ENCODE data around the gene METTL21C.

The METTL21C gene

GRCh38 chr13:102678339-102679107, 16.3 kb downstream of the METTL21C start:
- DNase-seq (ENCODE audit: low spot score in 2 of 2) (no peak), ATAC-seq (replicated peaks; ENCODE audit: extremely low read depth, poor library complexity, severe bottlenecking) (no peak)
- Mint-ChIP-seq H3K36me3 (ENCODE audit: insufficient read depth) (peaks cover 42% of the 10 kb centered on the region), H3K9me3 (no peaks in the 10 kb centered on the region), H3K4me1 (peaks cover 12% of the 10 kb centered on the region), H3K27me3 (no peaks in the 10 kb centered on the region), H3K4me3 (no peak overlapping the region), H3K27ac (ENCODE audit: low read depth) (no peak overlapping the region)

- H3K4me1 Mint-ChIP-seq, result peaks cover 12% of the 10 kb centered on the region
- DNase-seq (ENCODE audit: low spot score in 2 of 2) (no peak), ATAC-seq (replicated peaks; ENCODE audit: extremely low read depth, poor library complexity, severe bottlenecking) (no peak)
- H3K27ac Mint-ChIP-seq (ENCODE audit: low read depth), result no peak overlapping the region
- H3K4me3 Mint-ChIP-seq, result no peak overlapping the region
- no peaks in the 10 kb centered on the region for H3K9me3 Mint-ChIP-seq
- H3K27me3 Mint-ChIP-seq, result no peaks in the 10 kb centered on the region
- peaks cover 44% of the 10 kb centered on the region for H3K36me3 Mint-ChIP-seq (ENCODE audit: insufficient read depth)
Observed at GRCh38 chr13:102677122-102677521, 17.7 kb downstream of the METTL21C start.

GRCh38 chr13:102675115-102675514, 19.7 kb downstream of the METTL21C start:
- Mint-ChIP-seq H3K36me3 (ENCODE audit: insufficient read depth) (peaks cover 44% of the 10 kb centered on the region), H3K27me3 (no peaks in the 10 kb centered on the region), H3K4me1 (no peaks in the 10 kb centered on the region), H3K4me3 (no peak overlapping the region), H3K9me3 (peaks cover 4% of the 10 kb centered on the region), H3K27ac (ENCODE audit: low read depth) (no peak overlapping the region)
- ATAC-seq (replicated peaks; ENCODE audit: extremely low read depth, poor library complexity, severe bottlenecking), result no peak
- DNase-seq (ENCODE audit: low spot score in 2 of 2), result no peak

GRCh38 chr13:102670130-102670529, 24.7 kb downstream of the METTL21C start:
- no peak for ATAC-seq (replicated peaks; ENCODE audit: extremely low read depth, poor library complexity, severe bottlenecking)
- Mint-ChIP-seq H3K4me3 (no peak overlapping the region), H3K27ac (ENCODE audit: low read depth) (no peak overlapping the region), H3K36me3 (ENCODE audit: insufficient read depth) (peaks cover 41% of the 10 kb centered on the region), H3K4me1 (no peaks in the 10 kb centered on the region), H3K9me3 (peaks cover 5% of the 10 kb centered on the region), H3K27me3 (no peaks in the 10 kb centered on the region)
- DNase-seq (ENCODE audit: low spot score in 2 of 2), result no peak

GRCh38 chr13:102667911-102668310, 26.9 kb downstream of the METTL21C start:
- peaks cover 35% of the 10 kb centered on the region for H3K36me3 Mint-ChIP-seq (ENCODE audit: insufficient read depth)
- H3K9me3 Mint-ChIP-seq, result peaks cover 5% of the 10 kb centered on the region
- no peaks in the 10 kb centered on the region for H3K27me3 Mint-ChIP-seq
- ATAC-seq (replicated peaks; ENCODE audit: extremely low read depth, poor library complexity, severe bottlenecking) (no peak), DNase-seq (ENCODE audit: low spot score in 2 of 2) (no peak)
- no peak overlapping the region for H3K27ac Mint-ChIP-seq (ENCODE audit: low read depth)
- H3K4me1 Mint-ChIP-seq, result no peaks in the 10 kb centered on the region
- H3K4me3 Mint-ChIP-seq, result no peak overlapping the region

GRCh38 chr13:102667023-102667422, 27.8 kb downstream of the METTL21C start:
- no peaks in the 10 kb centered on the region for H3K4me1 Mint-ChIP-seq
- peaks cover 34% of the 10 kb centered on the region for H3K36me3 Mint-ChIP-seq (ENCODE audit: insufficient read depth)
- H3K9me3 Mint-ChIP-seq, result peaks cover 5% of the 10 kb centered on the region
- no peaks in the 10 kb centered on the region for H3K27me3 Mint-ChIP-seq
- DNase-seq (ENCODE audit: low spot score in 2 of 2), result no peak
- no peak overlapping the region for H3K4me3 Mint-ChIP-seq
- ATAC-seq (replicated peaks; ENCODE audit: extremely low read depth, poor library complexity, severe bottlenecking), result no peak
- no peak overlapping the region for H3K27ac Mint-ChIP-seq (ENCODE audit: low read depth)

GRCh38 chr13:102659168-102659713, 35.6 kb downstream of the METTL21C start:
- H3K4me3 Mint-ChIP-seq, result no peak overlapping the region
- no peak overlapping the region for H3K27ac Mint-ChIP-seq (ENCODE audit: low read depth)
- peaks cover 7% of the 10 kb centered on the region for H3K4me1 Mint-ChIP-seq
- DNase-seq (ENCODE audit: low spot score in 2 of 2) (no peak), ATAC-seq (replicated peaks; ENCODE audit: extremely low read depth, poor library complexity, severe bottlenecking) (no peak)
- H3K9me3 Mint-ChIP-seq, result no peaks in the 10 kb centered on the region
- no peaks in the 10 kb centered on the region for H3K27me3 Mint-ChIP-seq
- peaks cover 20% of the 10 kb centered on the region for H3K36me3 Mint-ChIP-seq (ENCODE audit: insufficient read depth)

GRCh38 chr13:102658660-102659059, 36.2 kb downstream of the METTL21C start:
- Mint-ChIP-seq H3K9me3 (no peaks in the 10 kb centered on the region), H3K4me1 (peaks cover 7% of the 10 kb centered on the region), H3K27me3 (no peaks in the 10 kb centered on the region), H3K36me3 (ENCODE audit: insufficient read depth) (peaks cover 20% of the 10 kb centered on the region), H3K4me3 (no peak overlapping the region), H3K27ac (ENCODE audit: low read depth) (peak overlapping the region; percentile 30)
- ATAC-seq (replicated peaks; ENCODE audit: extremely low read depth, poor library complexity, severe bottlenecking) (no peak), DNase-seq (ENCODE audit: low spot score in 2 of 2) (no peak)

GRCh38 chr13:102657630-102658029, 37.2 kb downstream of the METTL21C start:
- DNase-seq (ENCODE audit: low spot score in 2 of 2), result no peak
- H3K27ac Mint-ChIP-seq (ENCODE audit: low read depth), result no peak overlapping the region
- no peak for ATAC-seq (replicated peaks; ENCODE audit: extremely low read depth, poor library complexity, severe bottlenecking)
- no peaks in the 10 kb centered on the region for H3K9me3 Mint-ChIP-seq
- peaks cover 7% of the 10 kb centered on the region for H3K4me1 Mint-ChIP-seq
- peaks cover 26% of the 10 kb centered on the region for H3K36me3 Mint-ChIP-seq (ENCODE audit: insufficient read depth)
- no peaks in the 10 kb centered on the region for H3K27me3 Mint-ChIP-seq
- H3K4me3 Mint-ChIP-seq, result no peak overlapping the region

- Mint-ChIP-seq H3K4me1 (peaks cover 7% of the 10 kb centered on the region), H3K4me3 (no peak overlapping the region), H3K9me3 (no peaks in the 10 kb centered on the region), H3K27me3 (no peaks in the 10 kb centered on the region), H3K36me3 (ENCODE audit: insufficient read depth) (peaks cover 28% of the 10 kb centered on the region), H3K27ac (ENCODE audit: low read depth) (no peak overlapping the region)
- no peak for ATAC-seq (replicated peaks; ENCODE audit: extremely low read depth, poor library complexity, severe bottlenecking)
- DNase-seq (ENCODE audit: low spot score in 2 of 2), result no peak
Observed at GRCh38 chr13:102654756-102655155, 40.1 kb downstream of the METTL21C start.

GRCh38 chr13:102651892-102652291, 43.0 kb downstream of the METTL21C start:
- Mint-ChIP-seq H3K36me3 (ENCODE audit: insufficient read depth) (peaks cover 35% of the 10 kb centered on the region), H3K27ac (ENCODE audit: low read depth) (no peak overlapping the region)

GRCh38 chr13:102651392-102651791, 43.5 kb downstream of the METTL21C start:
- no peak for DNase-seq (ENCODE audit: low spot score in 2 of 2)

More at GRCh38 chr13:102651892-102652291, 43.0 kb downstream of the METTL21C start:
- Mint-ChIP-seq H3K4me1 (no peaks in the 10 kb centered on the region), H3K9me3 (no peaks in the 10 kb centered on the region), H3K4me3 (no peak overlapping the region), H3K27me3 (no peaks in the 10 kb centered on the region)
- no peak for ATAC-seq (replicated peaks; ENCODE audit: extremely low read depth, poor library complexity, severe bottlenecking)
- DNase-seq (ENCODE audit: low spot score in 2 of 2), result no peak

GRCh38 chr13:102650444-102650843, 44.4 kb downstream of the METTL21C start:
- Mint-ChIP-seq H3K4me3 (no peak overlapping the region), H3K4me1 (no peaks in the 10 kb centered on the region), H3K27ac (ENCODE audit: low read depth) (no peak overlapping the region), H3K9me3 (no peaks in the 10 kb centered on the region), H3K27me3 (no peaks in the 10 kb centered on the region), H3K36me3 (ENCODE audit: insufficient read depth) (peaks cover 45% of the 10 kb centered on the region)
- no peak for ATAC-seq (replicated peaks; ENCODE audit: extremely low read depth, poor library complexity, severe bottlenecking)
- no peak for DNase-seq (ENCODE audit: low spot score in 2 of 2)

More at GRCh38 chr13:102651392-102651791, 43.5 kb downstream of the METTL21C start:
- Mint-ChIP-seq H3K36me3 (ENCODE audit: insufficient read depth) (peaks cover 38% of the 10 kb centered on the region), H3K9me3 (no peaks in the 10 kb centered on the region), H3K27me3 (no peaks in the 10 kb centered on the region), H3K27ac (ENCODE audit: low read depth) (no peak overlapping the region), H3K4me1 (no peaks in the 10 kb centered on the region), H3K4me3 (no peak overlapping the region)
- no peak for ATAC-seq (replicated peaks; ENCODE audit: extremely low read depth, poor library complexity, severe bottlenecking)
